ENCODE results near the gene SYNE1.
A peak's percentile ranks its signal among the peaks of the same experiment; 100 is the strongest.
"Not testable (repeated sequence)": the region's sequence is repeated elsewhere in the genome, so short reads cannot be mapped to it uniquely, and the experiment has no call there.

SYNE1 gene

GRCh38 chr6:152356016-152356415, 281.1 kb downstream of the SYNE1 start:
- no peak for DNase-seq

- no peak for DNase-seq
These were observed 282.0 kb downstream of the SYNE1 start for GRCh38 chr6:152355166-152355565.

GRCh38 chr6:152353440-152353839, 283.7 kb downstream of the SYNE1 start:
- DNase-seq: no peak

DNA sequence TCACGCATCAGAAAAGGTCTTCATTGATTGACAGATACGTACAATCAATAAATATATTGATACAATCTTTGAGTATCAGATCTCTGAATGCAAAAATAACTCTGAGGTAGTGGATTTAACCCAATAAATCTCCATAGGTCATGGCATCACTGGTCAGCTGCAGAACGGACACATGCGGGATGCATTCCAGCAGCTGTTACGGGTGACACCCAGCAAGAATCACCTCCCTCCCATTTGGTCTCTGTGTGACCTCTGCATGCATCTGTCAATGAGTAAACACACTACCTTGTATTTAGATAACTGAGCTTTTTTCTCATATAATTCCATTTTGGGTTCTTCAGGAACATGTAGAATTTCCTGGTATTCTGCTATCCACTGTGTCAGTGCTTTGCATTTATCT, 285.4 kb downstream of the SYNE1 start:
- DNase-seq: no peak

- no peak for DNase-seq
These were observed 286.1 kb downstream of the SYNE1 start for GRCh38 chr6:152351110-152351509.

DNA sequence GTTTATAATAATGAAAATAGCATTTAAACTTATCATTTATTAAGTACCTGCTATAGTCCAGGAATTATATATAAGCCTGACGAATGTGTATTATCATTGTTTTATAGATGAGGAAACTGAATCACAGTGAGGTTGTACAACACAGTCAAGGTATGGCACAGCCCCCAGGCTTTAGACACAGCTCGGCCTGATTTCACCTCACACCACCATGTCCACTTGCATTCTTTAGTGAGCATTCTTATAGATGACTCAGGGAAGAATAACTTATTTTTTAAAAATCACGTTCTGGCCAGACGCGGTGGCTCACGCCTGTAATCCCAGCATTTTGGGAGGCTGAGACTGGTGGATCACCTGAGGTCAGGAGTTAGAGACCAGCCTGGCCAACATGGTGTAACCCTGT, 289.0 kb downstream of the SYNE1 start:
- DNase-seq: no peak

- no peak for DNase-seq
These were observed 293.3 kb downstream of the SYNE1 start for GRCh38 chr6:152343735-152344360.

- no peak for DNase-seq
These were observed 295.6 kb downstream of the SYNE1 start for GRCh38 chr6:152341596-152341995.

DNA sequence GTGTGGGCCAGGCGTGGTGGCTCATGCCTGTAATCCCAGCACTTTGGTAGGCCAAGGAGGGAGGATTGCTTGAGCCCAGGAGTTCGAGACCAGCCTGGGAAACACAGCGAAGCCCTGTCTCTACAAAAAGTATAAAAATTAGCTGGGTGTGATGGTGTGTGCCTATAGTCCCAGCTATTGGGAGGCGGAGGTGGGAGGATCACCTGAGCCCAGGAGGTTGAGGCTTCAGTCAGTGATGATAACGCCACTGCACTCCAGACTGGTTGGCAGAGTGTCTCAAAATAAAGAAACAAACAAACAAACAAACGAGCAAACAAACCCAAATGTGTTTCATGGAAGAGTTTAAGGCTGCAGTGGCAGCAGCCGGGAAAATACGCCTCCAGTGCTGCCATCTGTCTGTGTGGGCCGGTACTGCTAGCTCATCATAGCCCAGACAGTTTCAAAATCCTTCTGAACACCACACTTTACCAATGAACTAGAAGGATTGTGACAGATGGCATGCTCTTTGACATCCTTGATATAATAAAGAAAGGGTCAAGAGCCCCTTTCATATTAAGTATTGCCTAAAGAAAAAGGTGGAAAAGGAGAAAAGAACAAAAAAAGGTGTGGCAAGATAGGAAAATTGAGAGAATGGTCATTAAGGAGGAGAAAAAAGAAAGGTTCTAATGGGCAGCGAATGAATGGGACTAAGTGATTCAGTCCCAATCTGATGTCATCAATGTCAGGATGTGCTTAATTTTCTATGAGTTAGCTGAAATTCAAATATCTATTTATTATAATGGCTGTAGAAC, 298.6 kb downstream of the SYNE1 start:
- peak; percentile 65 for DNase-seq

DNA sequence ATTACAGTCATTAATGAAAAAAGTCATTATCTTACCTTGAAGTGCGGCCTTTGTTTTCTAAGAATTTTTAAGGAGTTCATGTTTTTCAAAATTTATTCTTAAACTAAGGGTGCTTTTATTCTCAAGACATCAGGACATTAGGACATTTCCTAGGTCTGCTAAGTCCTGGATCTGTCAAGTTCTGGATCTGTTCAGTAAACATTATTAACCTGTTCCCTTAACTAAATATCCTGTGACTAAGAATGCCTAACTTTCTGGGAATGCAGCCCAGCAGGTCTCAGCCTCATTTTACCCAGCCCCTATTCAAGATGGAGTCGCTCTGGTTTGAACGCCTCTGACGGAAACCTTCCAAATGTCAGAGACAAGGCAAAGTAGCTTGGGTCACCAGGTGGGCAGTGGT, 302.6 kb downstream of the SYNE1 start:
- DNase-seq: no peak

DNA sequence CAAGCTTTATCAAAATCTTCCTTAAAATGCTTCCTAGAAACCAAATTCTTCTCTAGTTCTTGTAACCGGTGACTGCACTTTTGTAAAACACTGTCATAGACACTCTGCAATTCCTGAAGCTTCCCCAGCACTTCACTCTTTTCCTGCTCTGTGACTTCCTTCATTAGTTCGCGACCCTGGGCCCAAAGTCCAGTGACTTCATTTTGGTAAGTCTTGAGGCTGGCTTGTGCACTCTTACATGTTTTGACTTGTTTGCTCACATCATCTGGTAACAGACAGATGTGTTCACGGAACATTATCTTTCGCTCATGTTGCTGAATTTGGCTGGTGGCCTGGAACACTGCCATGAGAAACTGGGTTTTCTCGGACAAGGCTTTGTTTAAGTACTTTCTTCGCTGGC, 306.2 kb downstream of the SYNE1 start:
- no peak for DNase-seq

DNA sequence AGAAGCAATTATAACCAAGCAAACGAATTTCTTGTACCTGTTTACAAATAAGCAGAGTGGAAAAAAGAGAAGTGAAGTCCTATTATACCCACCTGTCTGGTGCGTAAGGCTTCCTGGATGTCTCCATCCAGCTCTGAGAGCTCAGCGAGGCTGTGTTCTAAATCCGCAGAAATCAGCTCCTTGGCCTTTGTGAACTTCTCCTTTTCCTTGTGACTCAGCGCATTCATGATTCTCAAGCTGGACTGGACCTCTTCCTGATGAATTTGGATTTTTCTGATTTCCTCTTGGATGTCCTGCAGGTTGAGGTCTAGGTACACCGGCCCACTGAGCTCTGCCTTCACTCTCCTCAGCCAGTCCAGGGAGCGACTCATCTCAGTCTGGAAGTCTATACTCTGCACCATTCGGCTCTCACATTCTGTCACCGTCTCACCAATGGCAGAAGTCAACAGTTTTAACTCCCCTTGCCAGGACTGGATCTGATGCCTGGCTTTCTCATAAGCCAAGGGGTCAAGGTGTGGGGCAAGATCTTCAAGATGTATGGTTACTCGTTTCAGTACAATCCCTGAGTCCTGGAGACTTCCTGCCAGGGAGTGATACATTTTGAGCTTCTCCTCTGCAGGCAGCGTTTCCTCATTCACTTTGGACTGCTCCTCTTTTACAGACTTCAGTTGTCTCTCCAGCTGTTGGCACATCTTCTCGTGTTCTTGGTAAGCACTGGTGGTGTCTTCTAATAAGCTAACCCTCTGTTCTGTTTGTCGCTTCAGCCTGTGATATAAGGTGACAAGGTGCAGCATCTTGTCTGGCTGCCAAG, 307.3 kb downstream of the SYNE1 start:
- DNase-seq: peak; percentile 16

DNA sequence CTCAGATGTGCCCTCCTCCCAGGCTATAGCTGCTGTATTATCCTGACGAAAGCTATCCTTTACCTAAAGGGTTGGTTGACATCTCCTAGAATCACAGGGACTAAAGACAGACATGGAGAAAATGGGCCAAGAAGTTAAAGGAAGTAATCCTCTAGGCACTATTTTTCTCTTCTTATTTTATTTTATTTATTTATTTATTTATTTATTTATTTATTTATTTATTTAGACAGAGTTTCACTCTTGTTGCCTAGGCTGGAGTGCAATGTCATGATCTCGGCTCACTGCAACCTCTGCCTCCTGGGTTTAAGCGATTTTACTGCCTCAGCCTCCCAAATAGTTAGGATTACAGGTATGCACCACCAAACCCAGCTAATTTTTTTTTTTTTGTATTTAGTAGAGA, 309.0 kb downstream of the SYNE1 start:
- DNase-seq: not testable (repeated sequence)

GRCh38 chr6:152323376-152323775, 313.8 kb downstream of the SYNE1 start:
- DNase-seq: no peak

DNA sequence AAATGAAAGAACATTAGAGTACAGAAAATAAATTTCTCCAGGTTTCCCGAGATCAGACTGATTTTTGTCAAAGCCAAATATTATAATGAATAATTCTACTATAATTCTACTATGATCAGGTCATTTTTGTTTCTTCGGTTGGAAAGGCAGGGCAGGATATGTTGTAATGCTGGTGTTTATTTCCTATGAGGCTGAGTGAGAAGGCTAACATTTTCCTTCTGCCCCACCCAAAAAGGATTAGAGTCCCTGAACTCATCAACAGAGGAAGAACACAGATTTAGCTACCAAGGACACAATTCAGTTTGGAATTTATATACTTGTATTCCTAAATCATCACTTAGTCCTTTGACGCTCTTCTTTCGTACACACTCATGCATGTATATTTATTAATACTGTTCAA, 318.9 kb downstream of the SYNE1 start:
- no peak for DNase-seq

GRCh38 chr6:152316024-152316423, 321.1 kb downstream of the SYNE1 start:
- no peak for DNase-seq

- no peak for DNase-seq
These were observed 322.7 kb downstream of the SYNE1 start for GRCh38 chr6:152314483-152314832.

GRCh38 chr6:152313542-152314482, 323.4 kb downstream of the SYNE1 start:
- no peak for DNase-seq

- DNase-seq: no peak
These were observed 324.7 kb downstream of the SYNE1 start for GRCh38 chr6:152312434-152312833.

DNA sequence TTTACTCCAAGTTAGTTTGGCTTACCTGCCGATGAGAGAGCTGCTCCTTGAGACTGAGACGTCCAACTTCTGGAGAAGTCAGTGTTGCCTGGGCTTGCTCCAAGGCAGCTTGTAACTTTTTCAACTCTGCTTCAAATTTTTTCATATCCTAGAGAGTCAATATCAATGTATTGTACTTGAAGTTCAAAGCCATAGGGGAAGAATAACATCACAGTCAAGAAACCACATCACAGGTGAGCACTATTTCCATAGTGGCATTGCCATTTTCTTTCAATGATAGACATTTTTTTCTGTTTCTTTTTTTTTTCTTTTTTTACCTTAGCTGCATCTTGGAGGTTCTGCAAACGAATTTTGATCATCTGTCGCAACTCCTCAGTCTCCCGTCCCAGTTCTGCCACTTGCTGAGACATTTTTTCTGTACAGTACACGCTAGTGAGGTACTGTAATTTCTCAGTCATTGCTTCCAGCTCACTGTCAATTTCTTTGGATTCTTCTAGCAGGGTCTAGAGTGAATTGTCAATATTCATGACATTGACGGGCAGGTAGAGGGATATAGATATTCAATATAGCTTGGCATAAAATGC, 326.7 kb downstream of the SYNE1 start:
- no peak for DNase-seq

GRCh38 chr6:152309648-152310047, 327.5 kb downstream of the SYNE1 start:
- DNase-seq: peak; percentile 19

DNA sequence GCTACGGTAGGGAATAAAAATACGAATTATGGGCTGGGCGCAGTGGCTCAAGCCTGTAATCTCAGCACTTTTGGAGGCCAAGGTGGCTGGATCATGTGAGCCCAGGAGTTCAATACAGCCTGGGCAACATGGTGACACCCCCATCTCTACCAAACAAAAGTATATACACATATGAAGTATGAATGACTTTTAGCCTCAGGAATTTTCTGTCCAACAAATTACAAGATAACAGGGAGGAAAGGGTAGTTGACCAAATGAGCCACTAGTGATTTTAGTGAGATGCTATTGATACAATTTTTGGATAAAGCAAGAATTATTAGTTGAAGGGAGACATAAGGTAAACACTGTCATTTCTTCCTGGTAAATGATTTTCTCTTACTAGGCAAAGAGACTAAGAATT, 328.2 kb downstream of the SYNE1 start:
- no peak for DNase-seq

Measured in hematopoietic multipotent progenitor cell treated with erythropoietin and hydrocortisone succinate and interleukin-3 and kit ligand, for 4 days (in vitro differentiated cells).